ENCODE data around the gene LDLRAD2.

DNA sequence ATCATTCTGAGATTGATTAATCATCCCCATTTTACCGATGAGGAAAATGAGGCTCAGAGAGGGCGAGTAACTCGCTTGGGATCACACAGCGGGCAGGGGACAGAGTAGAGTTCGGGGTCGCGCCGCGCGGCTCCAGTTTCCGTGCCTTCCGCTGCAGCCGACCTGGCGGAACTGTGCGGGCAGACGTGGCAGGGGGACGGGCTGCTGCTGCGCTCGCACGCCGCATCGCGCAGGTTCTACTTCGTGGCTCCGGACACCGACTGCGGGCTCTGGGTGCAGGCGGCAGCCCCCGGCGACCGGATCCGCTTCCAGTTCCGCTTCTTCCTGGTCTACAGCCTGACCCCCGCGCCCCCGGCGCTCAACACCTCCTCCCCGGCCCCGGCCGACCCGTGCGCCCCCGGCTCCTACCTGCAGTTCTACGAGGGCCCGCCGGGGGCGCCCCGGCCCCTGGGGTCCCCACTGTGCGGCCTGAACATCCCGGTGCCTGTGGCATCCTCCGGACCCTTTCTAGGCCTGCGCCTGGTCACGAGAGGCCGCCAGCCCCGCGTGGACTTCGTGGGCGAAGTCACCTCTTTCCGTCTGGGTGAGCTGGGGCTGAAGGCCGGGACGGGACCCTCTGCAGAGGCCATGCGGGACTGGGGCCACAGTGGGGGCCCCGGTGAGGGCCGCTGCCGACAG is 2.3 kb downstream of the LDLRAD2 start:
- no peak for TF ChIP-seq EZH2 (IDR thresholded peaks at IDR 0.05; ENCODE audit: borderline replicate concordance, low read length)
- TF ChIP-seq, protein P1, sequence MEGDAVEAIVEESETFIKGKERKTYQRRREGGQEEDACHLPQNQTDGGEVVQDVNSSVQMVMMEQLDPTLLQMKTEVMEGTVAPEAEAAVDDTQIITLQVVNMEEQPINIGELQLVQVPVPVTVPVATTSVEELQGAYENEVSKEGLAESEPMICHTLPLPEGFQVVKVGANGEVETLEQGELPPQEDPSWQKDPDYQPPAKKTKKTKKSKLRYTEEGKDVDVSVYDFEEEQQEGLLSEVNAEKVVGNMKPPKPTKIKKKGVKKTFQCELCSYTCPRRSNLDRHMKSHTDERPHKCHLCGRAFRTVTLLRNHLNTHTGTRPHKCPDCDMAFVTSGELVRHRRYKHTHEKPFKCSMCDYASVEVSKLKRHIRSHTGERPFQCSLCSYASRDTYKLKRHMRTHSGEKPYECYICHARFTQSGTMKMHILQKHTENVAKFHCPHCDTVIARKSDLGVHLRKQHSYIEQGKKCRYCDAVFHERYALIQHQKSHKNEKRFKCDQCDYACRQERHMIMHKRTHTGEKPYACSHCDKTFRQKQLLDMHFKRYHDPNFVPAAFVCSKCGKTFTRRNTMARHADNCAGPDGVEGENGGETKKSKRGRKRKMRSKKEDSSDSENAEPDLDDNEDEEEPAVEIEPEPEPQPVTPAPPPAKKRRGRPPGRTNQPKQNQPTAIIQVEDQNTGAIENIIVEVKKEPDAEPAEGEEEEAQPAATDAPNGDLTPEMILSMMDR (conservative IDR thresholded peaks at IDR 0.05 in 1 of 2, IDR thresholded peaks at IDR 0.05 in 1 of 2; ENCODE audit: extremely low read depth in 1 of 2, insufficient read depth in 1 of 2, low read depth in 1 of 2, low read length in 2 of 2) = peak in 1 of 2 donors; percentile 47
